Loucy (cell line): ENCODE results near the gene DLGAP1.

Experiments used
- CTCF ChIP-seq: fragments of 200-600 bp; sonication (generic); conservative IDR thresholded peaks from 2 replicates; pipeline ENCODE4 v1.5.1; 2014; ENCODE audit warnings: mild to moderate bottlenecking, antibody characterized with exemption, low read length
- EZH2phosphoT487 ChIP-seq: fragments of 200-600 bp; IDR thresholded peaks from 2 replicates; pipeline ENCODE4 v1.6.1; 2018; ENCODE audit warnings: antibody characterized with exemption, mild to moderate bottlenecking, moderate library complexity, borderline replicate concordance

GRCh38 chr18:3538456-3538855, 916.7 kb downstream of the DLGAP1 start:
- TF ChIP-seq CTCF: no peak
- no peak for TF ChIP-seq EZH2phosphoT487
